Skeletal muscle tissue (tissue), 4 donors: Measurements from ENCODE around the gene PRM3. TPM values are rescaled to one million over a fixed set of nuclear protein-coding genes. Genes with fewer than 3 reads are reported as not detected.

Experiments
- H3K27ac ChIP-seq: one replicate; pipeline ENCODE4 v1.7.0; 2013; ENCODE audit warnings: mild to moderate bottlenecking, low read depth, low read length, inconsistent platforms
- H3K27me3 ChIP-seq, 3 donors: one replicate each; pipeline ENCODE4 v1.7.0; 2013; ENCODE audit warnings: low read length in 3 of 3; ENCODE audit not compliant: control insufficient read depth in 3 of 3, insufficient read depth in 3 of 3
- H3K36me3 ChIP-seq, 3 donors: one replicate each; pipeline ENCODE4 v1.7.0; 2013; ENCODE audit warnings: low read length in 3 of 3; ENCODE audit not compliant: control insufficient read depth in 3 of 3, insufficient read depth in 3 of 3
- H3K4me1 ChIP-seq, 3 donors: one replicate each; pipeline ENCODE4 v1.7.0; 2013; ENCODE audit warnings: low read length in 3 of 3, mild to moderate bottlenecking in 3 of 3; ENCODE audit not compliant: control insufficient read depth in 3 of 3, insufficient read depth in 3 of 3
- H3K4me3 ChIP-seq, 3 donors: one replicate each; pipeline ENCODE4 v1.7.0; 2013; ENCODE audit warnings: low read length in 3 of 3
- H3K9ac ChIP-seq, 3 donors: one replicate each; pipeline ENCODE4 v1.7.0; 2013; ENCODE audit warnings: low read length in 3 of 3, mild to moderate bottlenecking in 3 of 3, moderate library complexity in 2 of 3, low read depth in 1 of 3
- H3K9me3 ChIP-seq, 3 donors: one replicate each; pipeline ENCODE4 v1.7.0; 2013; ENCODE audit warnings: low read length in 3 of 3; ENCODE audit not compliant: control insufficient read depth in 3 of 3
- total RNA-seq: library from RNA; depleted of rRNA; stranded (reverse); fragments of >200 nt; gene quantifications from one replicate; pipeline ENCODE4 v1.2.3, GENCODE V29; 2014
- donor health status: Osteomylitis.

The PRM3 gene
- total RNA-seq, 1 donor from 2014 or later: not detected

DNA sequence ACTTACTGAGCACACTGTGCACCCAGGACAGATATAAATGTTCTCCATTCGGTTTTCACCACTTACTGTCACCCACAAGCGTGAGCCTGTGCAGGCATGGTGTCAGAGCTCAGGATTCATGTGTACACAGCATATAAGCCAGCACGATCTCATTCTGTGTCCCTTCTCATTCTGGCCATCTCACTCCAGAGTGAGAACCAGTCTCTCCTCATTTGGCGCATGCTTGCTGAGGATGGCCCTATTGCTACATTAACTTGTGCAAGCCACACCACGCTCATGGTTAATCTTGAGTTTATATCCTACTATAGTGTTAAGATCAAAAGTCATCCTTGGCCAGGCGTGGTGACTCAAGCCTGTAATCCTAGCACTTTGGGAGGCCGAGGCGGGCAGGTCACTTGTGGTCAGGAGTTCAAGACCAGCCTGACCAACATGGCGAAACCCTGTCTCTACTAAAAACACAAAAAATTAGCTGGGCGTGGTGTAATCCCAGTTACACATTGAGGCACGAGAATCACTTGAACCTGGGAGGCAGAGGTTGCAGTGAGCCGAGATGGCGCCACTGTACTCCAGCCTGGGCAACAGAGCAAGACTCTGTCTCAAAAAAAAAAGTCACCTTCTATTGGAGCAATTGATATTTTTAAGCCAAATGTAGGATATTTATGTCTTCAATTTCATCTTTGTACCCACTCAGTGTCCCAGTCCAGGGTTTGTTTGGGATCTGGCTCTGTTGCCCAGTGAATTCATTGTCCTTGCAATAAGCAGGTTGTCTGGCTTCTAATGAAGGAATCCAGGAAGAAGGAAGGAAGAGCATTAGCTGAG lies 38.3 kb downstream of the PRM3 start:
- Histone ChIP-seq H3K4me3 (no peak overlapping the region), H3K9ac (no peak overlapping the region), H3K27me3 (peaks cover 0 to 2% (median 0%) of the 10 kb centered on the region in 3 donors), H3K9me3 (no peaks in the 10 kb centered on the region), H3K27ac (no peak overlapping the region), H3K36me3 (no peaks in the 10 kb centered on the region), H3K4me1 (peaks cover 0 to 1% (median 0%) of the 10 kb centered on the region in 3 donors)

DNA sequence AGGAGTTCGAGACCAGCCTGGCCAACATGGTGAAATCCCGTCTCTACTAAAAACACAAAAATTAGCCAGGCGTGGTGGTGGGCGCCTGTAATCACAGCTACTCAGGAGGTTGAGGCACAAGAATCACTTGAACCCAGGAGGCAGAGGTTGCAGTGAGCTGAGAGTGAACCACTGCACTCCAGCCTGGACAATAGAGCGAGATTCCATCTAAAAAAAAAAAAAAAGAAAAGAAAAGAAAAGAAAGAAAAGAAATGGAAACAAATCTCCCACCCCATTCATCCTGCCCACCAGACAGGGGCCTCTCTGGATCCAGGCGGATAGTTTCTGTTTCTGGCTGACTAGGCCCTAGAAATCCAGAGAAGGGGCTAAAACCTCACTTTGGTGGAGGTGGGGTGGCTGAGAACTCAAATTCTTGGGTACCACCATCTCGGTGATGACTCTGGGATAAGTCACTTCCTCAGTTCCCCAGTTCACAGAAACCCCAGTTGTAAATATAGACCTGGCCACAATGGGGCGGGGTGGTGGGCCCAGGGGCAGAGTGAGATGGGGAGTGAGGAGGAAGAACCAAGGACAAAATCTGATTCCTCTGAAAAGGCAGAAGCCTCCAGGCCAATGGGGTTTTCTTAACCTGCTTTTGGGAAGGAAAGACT lies 39.6 kb downstream of the PRM3 start:
- Histone ChIP-seq H3K9ac (no peak overlapping the region), H3K36me3 (no peaks in the 10 kb centered on the region), H3K27ac (no peak overlapping the region), H3K4me1 (no peaks in the 10 kb centered on the region), H3K4me3 (no peak overlapping the region), H3K27me3 (peaks cover 0 to 2% (median 0%) of the 10 kb centered on the region in 3 donors), H3K9me3 (no peaks in the 10 kb centered on the region)

DNA sequence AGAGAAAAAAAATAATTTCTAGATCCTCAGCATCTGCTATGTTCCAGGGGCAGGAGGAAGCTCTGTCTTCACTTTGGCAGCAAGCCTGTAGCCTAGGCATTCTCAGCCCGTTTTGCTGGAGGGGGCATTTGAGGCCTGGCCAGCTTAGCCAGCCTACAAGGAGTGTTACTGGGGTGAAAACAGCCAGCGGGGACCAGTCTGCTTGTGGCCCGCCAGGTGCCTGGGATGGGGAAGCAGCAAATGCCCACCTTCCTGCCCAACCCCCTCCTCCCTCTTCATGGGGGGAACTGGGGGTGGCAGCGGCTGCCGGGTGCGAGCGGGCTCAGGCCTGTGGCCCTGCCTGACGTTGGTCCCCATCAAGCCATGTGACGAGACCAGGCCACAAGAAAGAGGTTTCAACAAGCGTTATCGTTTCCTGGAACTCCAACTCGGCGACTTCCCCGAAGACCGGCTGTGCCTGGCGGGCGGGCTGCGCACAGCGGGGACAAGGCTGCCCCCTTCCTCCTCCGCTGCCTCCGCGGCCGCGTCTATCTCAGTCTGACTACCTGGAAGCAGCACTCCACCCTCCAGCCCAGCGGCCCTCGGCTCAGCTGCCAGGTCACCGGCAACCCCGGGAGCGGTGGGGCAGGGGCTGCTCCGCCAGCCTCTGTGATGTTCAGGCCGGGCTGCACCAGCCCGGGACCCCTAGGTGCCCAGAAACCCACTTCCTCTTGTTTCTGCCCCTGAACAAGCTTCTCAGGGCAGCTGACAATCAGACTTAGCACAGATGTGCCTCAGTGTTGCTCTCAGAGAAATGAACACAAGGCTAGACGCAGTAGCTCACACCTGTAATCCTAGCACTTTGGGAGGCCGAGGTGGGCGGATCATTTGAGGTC lies 40.3 kb downstream of the PRM3 start:
- H3K27me3 ChIP-seq: peaks cover 0 to 2% (median 0%) of the 10 kb centered on the region in 3 donors
- no peaks in the 10 kb centered on the region for H3K9me3 ChIP-seq
- H3K4me3 ChIP-seq: no peak overlapping the region
- H3K9ac ChIP-seq: no peak overlapping the region
- H3K4me1 ChIP-seq: no peaks in the 10 kb centered on the region
- no peak overlapping the region for H3K27ac ChIP-seq
- H3K36me3 ChIP-seq: no peaks in the 10 kb centered on the region

DNA sequence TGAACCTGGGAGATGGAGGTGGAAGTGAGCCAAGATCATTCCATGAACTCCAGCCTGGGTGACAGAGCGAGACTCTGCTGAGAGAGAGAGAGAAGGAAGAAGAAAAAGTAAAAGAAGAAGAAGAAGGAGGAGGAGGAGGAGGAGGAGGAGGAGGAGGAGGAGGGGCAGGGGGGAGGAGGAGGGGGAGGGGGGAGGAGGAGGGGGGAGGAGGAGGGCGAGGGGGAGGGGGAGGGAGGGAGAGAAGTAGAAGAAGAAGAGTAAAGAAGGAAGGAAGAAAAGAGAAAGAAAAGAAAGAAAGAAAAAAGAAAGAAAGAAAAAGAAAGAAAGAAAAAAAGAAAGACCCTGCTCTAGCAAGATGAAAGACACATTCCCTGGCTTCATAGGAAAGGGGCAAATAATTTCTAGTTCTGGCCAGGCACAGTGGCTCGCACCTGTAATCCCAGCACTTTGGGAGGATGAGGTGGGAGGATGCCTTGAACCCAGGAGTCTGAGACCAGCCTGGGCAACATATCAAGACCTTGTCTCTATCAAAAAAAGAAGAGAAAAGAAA lies 41.1 kb downstream of the PRM3 start:
- Histone ChIP-seq H3K27ac (no peak overlapping the region), H3K9me3 (no peaks in the 10 kb centered on the region), H3K4me3 (no peak overlapping the region)

DNA sequence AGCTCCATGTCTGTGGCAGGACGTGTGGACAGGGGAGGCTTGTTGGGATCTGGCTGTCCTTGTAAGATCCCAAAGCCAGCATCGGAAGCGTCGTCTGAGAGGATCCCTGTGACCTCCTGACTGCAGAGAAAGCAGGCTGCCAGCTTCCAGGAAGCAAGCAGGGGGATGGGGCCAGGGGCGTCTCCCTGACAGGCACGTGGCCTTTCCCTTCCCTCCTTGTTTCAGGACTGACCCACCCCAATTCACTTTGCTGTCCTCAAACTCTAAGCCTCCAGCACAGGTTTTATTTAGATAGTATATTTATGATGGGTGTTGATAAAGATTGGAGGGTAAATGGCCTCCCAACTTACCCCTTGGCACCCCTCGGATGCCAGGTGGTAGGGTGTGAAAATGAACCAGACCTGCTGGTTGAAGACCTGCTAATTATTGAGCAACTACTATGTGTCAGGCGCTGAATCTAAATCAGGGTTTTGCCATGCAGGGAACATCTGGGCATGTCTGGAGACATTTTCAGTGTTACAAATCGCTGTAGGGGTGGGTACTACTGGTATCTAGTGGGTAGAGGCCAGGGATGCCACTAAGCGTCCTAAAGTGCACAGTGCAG lies 42.0 kb downstream of the PRM3 start:
- H3K9ac ChIP-seq: no peak overlapping the region
- no peaks in the 10 kb centered on the region for H3K4me1 ChIP-seq
- H3K27me3 ChIP-seq: peaks cover 0 to 2% (median 0%) of the 10 kb centered on the region in 3 donors
- no peaks in the 10 kb centered on the region for H3K36me3 ChIP-seq
- no peaks in the 10 kb centered on the region for H3K9me3 ChIP-seq
- H3K4me3 ChIP-seq: no peak overlapping the region
- no peak overlapping the region for H3K27ac ChIP-seq

More for the DNA sequence above, 41.1 kb downstream of the PRM3 start:
- no peaks in the 10 kb centered on the region for H3K4me1 ChIP-seq
- peaks cover 0 to 2% (median 0%) of the 10 kb centered on the region in 3 donors for H3K27me3 ChIP-seq
- no peaks in the 10 kb centered on the region for H3K36me3 ChIP-seq
- no peak overlapping the region for H3K9ac ChIP-seq

DNA sequence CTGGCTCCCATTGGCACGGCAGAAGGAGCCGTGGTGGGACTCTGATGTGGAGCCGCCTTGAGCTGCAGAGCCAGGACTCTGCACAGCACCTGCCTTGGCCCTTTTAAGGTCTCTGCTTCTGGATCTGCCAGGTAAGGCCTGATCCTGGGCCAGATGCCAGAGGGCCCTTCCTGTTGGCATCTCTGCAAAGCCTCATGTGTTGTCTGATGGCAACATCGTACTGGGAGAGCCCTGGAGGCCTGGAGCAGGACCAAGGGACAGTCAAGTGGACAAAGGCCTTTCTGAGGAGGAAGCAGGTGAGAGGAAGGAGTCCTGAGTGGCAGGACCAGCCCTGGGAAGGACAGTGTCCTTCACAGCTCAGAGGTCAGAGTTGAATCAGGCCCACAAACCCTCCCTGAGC lies 43.5 kb downstream of the PRM3 start:
- no peak overlapping the region for H3K9ac ChIP-seq
- H3K4me1 ChIP-seq: peaks cover 0 to 4% (median under 1%) of the 10 kb centered on the region in 3 donors
- no peak overlapping the region for H3K4me3 ChIP-seq
- no peaks in the 10 kb centered on the region for H3K36me3 ChIP-seq
- peaks cover 0 to 2% (median 0%) of the 10 kb centered on the region in 3 donors for H3K27me3 ChIP-seq
- H3K9me3 ChIP-seq: no peaks in the 10 kb centered on the region
- H3K27ac ChIP-seq: no peak overlapping the region

DNA sequence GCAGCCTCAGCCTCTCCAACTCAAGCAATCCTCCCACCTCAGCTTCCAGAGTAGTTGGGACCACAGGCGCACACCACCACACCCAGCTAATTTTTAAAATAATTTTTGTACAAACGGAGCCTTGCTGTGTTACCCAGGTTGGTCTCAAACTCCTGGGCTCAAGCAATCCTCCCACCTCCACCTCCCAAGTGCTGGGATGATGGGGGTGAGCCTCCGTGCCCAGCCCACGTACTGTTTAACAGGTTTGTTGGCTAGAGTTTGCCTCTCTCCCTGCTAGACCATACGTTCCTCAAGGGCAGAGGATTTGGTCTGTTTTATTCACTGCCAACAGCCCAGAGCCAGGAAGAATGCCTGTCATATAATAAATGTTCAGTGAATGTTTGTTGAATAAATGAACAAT lies 44.0 kb downstream of the PRM3 start:
- Histone ChIP-seq H3K4me3 (no peak overlapping the region), H3K36me3 (no peaks in the 10 kb centered on the region), H3K9ac (no peak overlapping the region), H3K4me1 (peaks cover 0 to 8% (median 6%) of the 10 kb centered on the region in 3 donors), H3K27ac (no peak overlapping the region), H3K9me3 (no peaks in the 10 kb centered on the region), H3K27me3 (peaks cover 0 to 2% (median 0%) of the 10 kb centered on the region in 3 donors)

DNA sequence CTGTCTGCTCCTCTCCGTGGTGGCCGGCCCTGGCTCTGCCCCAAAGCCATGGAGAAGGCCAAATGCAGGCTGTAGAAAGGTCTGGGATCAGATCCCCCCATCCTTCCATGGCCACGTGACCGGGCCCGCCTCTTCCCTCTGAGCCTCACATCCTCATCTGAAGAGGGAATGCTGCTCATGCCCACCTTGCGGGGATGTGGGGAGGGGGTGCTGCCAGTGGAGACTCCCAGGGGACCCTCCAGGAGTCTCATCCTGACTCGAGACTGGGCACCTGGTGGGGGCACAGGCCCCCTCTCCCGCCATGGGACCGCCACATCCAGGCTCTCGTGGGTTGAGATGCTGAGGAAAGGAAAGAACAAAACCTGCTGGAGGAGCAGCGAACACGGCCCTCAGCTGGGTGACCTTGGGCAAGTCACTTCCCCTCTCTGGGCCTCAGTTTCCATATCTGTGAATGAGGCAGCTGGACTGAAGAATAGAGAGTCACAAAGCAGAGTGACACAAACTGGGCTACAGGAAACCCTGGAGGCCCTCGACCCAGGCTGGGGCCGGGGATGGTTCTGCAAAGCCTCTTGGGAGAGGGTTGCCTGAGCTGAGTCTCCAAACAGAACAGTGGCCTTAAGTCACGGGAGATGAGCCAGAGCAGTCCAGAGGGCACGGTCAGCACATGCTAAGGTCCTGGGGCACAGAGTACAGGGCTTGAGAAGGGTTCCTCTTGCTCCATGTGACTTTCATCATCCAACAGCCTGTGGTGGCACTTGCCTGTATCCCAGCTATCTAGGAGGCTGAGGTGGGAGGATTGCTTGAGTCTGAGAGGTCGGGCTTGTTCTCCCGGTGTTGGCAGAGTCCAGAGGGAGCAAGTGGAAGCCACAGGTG lies 47.5 kb downstream of the PRM3 start:
- Histone ChIP-seq H3K4me3 (no peak overlapping the region), H3K9me3 (no peaks in the 10 kb centered on the region), H3K4me1 (peaks cover 0 to 14% (median 11%) of the 10 kb centered on the region in 3 donors), H3K36me3 (no peaks in the 10 kb centered on the region), H3K27ac (no peak overlapping the region), H3K27me3 (no peaks in the 10 kb centered on the region), H3K9ac (no peak overlapping the region)
